ENCODE results near the gene R3HDML. TPM values are rescaled to one million over a fixed set of nuclear protein-coding genes. Genes with fewer than 3 reads are reported as not detected.

Gene R3HDML
- total RNA-seq, 1 donor from 2014 or later, result not detected

Small RNA genes lying within 50 kb of the gene (small RNA-seq; reads per million reads assigned to genes)
- gene RF00019 (ENCODE audit: low replicate concordance), result not detected

Other genes starting within 250 kb of the R3HDML start
- 11.3 TPM for gene JPH2, start 149.9 kb upstream of the R3HDML start, total RNA-seq
- gene OSER1, start 126.3 kb upstream of the R3HDML start, total RNA-seq, result 29.7 TPM
- gene GDAP1L1, start 89.7 kb upstream of the R3HDML start, total RNA-seq, result 0.20 TPM
- gene FITM2, start 25.8 kb upstream of the R3HDML start, total RNA-seq, result 7.4 TPM
- 0.10 TPM for gene HNF4A, start 18.7 kb downstream of the R3HDML start, total RNA-seq
- 6.2 TPM for gene TTPAL, start 138.8 kb downstream of the R3HDML start, total RNA-seq
- 45.7 TPM for gene SERINC3, start 185.0 kb downstream of the R3HDML start, total RNA-seq
- gene PKIG, start 245.5 kb downstream of the R3HDML start, total RNA-seq, result 21.8 TPM

Measured in skin of body (tissue), 2 donors.